GM06990 (cell line): ENCODE results near the gene PKD1L1.
A peak's percentile ranks its signal among the peaks of the same experiment; 100 is the strongest.

Source experiments
- DNase-seq: peaks from one replicate; pipeline ENCODE4 v3.0.0-alpha.2; 2011; ENCODE audit not compliant: insufficient read length; ENCODE audit errors: extremely low read depth
- H3K27me3 ChIP-seq: replicated peaks from 2 replicates; pipeline ENCODE4 v1.6.0; 2011; ENCODE audit warnings: low read length; ENCODE audit not compliant: control insufficient read depth, insufficient read depth
- H3K36me3 ChIP-seq: 2 replicates; pipeline ENCODE4 v1.5.1; 2011; ENCODE audit warnings: low read length; ENCODE audit not compliant: control insufficient read depth, insufficient read depth
- H3K4me3 ChIP-seq: replicated peaks from 2 replicates; pipeline ENCODE4 v1.5.1; 2011; ENCODE audit warnings: low read depth, mild to moderate bottlenecking, control low read depth, low read length
- CTCF ChIP-seq: IDR thresholded peaks from 2 replicates; pipeline ENCODE4 v1.5.1; 2011; ENCODE audit warnings: low read length, control low read depth, mild to moderate bottlenecking, inconsistent platforms; ENCODE audit not compliant: insufficient read depth, poor library complexity, severe bottlenecking

The PKD1L1 gene

GRCh38 chr7:47764746-47765145 lies 183.5 kb downstream of the PKD1L1 start:
- Histone ChIP-seq H3K4me3 (no peak overlapping the region), H3K36me3 (no peaks in the 10 kb centered on the region), H3K27me3 (no peaks in the 10 kb centered on the region)
- no peak for DNase-seq
- TF ChIP-seq CTCF = no peak

- no peak for TF ChIP-seq CTCF
- no peaks in the 10 kb centered on the region for H3K36me3 ChIP-seq
- no peaks in the 10 kb centered on the region for H3K27me3 ChIP-seq
- no peak for DNase-seq
- H3K4me3 ChIP-seq = no peak overlapping the region
Measured at GRCh38 chr7:47763063-47763974, 184.9 kb downstream of the PKD1L1 start.

GRCh38 chr7:47762746-47763062 lies 185.6 kb downstream of the PKD1L1 start:
- TF ChIP-seq CTCF = no peak
- DNase-seq = no peak
- Histone ChIP-seq H3K4me3 (no peak overlapping the region), H3K27me3 (no peaks in the 10 kb centered on the region), H3K36me3 (no peaks in the 10 kb centered on the region)

- Histone ChIP-seq H3K4me3 (no peak overlapping the region), H3K27me3 (no peaks in the 10 kb centered on the region), H3K36me3 (no peaks in the 10 kb centered on the region)
- no peak for TF ChIP-seq CTCF
- DNase-seq = no peak
Measured at GRCh38 chr7:47762207-47762606, 186.1 kb downstream of the PKD1L1 start.

- TF ChIP-seq CTCF = peak; percentile 23
- no peaks in the 10 kb centered on the region for H3K36me3 ChIP-seq
- H3K27me3 ChIP-seq = no peaks in the 10 kb centered on the region
- DNase-seq = no peak
- no peak overlapping the region for H3K4me3 ChIP-seq
Measured at GRCh38 chr7:47759056-47759706, 189.1 kb downstream of the PKD1L1 start.
